ENCODE results near the gene PIP5KL1. TPM values are rescaled to one million over a fixed set of nuclear protein-coding genes. Genes with fewer than 3 reads are reported as not detected.

Gene PIP5KL1
- total and polyA plus RNA-seq, 2 of the 8 experiments (the other 6 are each of a cell fraction or from before 2014, with no cell fraction given), result 13.4 to 15.4 TPM

DNA sequence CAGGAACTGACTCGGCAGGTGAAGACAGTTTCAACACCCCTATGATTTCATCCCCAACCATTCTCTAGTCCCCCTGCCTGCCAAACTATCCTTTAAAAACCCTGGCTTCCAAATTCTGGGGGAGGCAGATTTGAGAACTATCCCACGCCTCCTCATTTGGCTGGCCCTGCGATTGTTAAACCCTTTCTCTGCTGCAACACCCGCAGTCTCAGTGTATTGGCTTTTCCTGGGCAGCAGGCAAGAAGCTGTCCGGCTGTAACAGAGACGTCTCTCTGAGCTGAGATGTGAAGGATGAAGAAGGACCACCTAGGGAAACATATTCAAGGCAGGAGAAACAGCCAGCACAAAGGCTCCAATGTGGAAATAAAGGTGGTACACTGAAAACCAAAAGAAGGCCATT is 37.7 kb downstream of the PIP5KL1 start (continued):
- TF ChIP-seq, protein P1, sequence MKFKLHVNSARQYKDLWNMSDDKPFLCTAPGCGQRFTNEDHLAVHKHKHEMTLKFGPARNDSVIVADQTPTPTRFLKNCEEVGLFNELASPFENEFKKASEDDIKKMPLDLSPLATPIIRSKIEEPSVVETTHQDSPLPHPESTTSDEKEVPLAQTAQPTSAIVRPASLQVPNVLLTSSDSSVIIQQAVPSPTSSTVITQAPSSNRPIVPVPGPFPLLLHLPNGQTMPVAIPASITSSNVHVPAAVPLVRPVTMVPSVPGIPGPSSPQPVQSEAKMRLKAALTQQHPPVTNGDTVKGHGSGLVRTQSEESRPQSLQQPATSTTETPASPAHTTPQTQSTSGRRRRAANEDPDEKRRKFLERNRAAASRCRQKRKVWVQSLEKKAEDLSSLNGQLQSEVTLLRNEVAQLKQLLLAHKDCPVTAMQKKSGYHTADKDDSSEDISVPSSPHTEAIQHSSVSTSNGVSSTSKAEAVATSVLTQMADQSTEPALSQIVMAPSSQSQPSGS (IDR thresholded peaks at IDR 0.05; ENCODE audit: low read length), result no peak
- TF ChIP-seq CREB1 (IDR thresholded peaks at IDR 0.05) (no peak), TEAD4 (IDR thresholded peaks at IDR 0.05; ENCODE audit: low read depth, low read length) (no peak), EP300 (IDR thresholded peaks at IDR 0.05; ENCODE audit: borderline replicate concordance in 1 of 2, low read depth in 2 of 2, low read length in 2 of 2) (no peak), HDAC2 (IDR thresholded peaks at IDR 0.05; ENCODE audit: borderline replicate concordance in 1 of 2, low read depth in 2 of 2, low read length in 2 of 2) (no peak), SP1 (IDR thresholded peaks at IDR 0.05; ENCODE audit: low read depth, low read length) (no peak), TBP (IDR thresholded peaks at IDR 0.05; ENCODE audit: low read depth, low read length) (no peak)
- TF ChIP-seq, protein P2, sequence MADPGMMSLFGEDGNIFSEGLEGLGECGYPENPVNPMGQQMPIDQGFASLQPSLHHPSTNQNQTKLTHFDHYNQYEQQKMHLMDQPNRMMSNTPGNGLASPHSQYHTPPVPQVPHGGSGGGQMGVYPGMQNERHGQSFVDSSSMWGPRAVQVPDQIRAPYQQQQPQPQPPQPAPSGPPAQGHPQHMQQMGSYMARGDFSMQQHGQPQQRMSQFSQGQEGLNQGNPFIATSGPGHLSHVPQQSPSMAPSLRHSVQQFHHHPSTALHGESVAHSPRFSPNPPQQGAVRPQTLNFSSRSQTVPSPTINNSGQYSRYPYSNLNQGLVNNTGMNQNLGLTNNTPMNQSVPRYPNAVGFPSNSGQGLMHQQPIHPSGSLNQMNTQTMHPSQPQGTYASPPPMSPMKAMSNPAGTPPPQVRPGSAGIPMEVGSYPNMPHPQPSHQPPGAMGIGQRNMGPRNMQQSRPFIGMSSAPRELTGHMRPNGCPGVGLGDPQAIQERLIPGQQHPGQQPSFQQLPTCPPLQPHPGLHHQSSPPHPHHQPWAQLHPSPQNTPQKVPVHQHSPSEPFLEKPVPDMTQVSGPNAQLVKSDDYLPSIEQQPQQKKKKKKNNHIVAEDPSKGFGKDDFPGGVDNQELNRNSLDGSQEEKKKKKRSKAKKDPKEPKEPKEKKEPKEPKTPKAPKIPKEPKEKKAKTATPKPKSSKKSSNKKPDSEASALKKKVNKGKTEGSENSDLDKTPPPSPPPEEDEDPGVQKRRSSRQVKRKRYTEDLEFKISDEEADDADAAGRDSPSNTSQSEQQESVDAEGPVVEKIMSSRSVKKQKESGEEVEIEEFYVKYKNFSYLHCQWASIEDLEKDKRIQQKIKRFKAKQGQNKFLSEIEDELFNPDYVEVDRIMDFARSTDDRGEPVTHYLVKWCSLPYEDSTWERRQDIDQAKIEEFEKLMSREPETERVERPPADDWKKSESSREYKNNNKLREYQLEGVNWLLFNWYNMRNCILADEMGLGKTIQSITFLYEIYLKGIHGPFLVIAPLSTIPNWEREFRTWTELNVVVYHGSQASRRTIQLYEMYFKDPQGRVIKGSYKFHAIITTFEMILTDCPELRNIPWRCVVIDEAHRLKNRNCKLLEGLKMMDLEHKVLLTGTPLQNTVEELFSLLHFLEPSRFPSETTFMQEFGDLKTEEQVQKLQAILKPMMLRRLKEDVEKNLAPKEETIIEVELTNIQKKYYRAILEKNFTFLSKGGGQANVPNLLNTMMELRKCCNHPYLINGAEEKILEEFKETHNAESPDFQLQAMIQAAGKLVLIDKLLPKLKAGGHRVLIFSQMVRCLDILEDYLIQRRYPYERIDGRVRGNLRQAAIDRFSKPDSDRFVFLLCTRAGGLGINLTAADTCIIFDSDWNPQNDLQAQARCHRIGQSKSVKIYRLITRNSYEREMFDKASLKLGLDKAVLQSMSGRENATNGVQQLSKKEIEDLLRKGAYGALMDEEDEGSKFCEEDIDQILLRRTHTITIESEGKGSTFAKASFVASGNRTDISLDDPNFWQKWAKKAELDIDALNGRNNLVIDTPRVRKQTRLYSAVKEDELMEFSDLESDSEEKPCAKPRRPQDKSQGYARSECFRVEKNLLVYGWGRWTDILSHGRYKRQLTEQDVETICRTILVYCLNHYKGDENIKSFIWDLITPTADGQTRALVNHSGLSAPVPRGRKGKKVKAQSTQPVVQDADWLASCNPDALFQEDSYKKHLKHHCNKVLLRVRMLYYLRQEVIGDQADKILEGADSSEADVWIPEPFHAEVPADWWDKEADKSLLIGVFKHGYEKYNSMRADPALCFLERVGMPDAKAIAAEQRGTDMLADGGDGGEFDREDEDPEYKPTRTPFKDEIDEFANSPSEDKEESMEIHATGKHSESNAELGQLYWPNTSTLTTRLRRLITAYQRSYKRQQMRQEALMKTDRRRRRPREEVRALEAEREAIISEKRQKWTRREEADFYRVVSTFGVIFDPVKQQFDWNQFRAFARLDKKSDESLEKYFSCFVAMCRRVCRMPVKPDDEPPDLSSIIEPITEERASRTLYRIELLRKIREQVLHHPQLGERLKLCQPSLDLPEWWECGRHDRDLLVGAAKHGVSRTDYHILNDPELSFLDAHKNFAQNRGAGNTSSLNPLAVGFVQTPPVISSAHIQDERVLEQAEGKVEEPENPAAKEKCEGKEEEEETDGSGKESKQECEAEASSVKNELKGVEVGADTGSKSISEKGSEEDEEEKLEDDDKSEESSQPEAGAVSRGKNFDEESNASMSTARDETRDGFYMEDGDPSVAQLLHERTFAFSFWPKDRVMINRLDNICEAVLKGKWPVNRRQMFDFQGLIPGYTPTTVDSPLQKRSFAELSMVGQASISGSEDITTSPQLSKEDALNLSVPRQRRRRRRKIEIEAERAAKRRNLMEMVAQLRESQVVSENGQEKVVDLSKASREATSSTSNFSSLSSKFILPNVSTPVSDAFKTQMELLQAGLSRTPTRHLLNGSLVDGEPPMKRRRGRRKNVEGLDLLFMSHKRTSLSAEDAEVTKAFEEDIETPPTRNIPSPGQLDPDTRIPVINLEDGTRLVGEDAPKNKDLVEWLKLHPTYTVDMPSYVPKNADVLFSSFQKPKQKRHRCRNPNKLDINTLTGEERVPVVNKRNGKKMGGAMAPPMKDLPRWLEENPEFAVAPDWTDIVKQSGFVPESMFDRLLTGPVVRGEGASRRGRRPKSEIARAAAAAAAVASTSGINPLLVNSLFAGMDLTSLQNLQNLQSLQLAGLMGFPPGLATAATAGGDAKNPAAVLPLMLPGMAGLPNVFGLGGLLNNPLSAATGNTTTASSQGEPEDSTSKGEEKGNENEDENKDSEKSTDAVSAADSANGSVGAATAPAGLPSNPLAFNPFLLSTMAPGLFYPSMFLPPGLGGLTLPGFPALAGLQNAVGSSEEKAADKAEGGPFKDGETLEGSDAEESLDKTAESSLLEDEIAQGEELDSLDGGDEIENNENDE (IDR thresholded peaks at IDR 0.05; ENCODE audit: insufficient replicate concordance, low read length), result no peak
